CD4-positive, alpha-beta T cell (primary cell): ENCODE measurements around the gene ARID3A. TPM values are rescaled to one million over a fixed set of nuclear protein-coding genes. Genes with fewer than 3 reads are reported as not detected.

Source experiments
- ATAC-seq: fragments of 200-7000 bp; cut with Tn5 transposase; one replicate; pipeline ENCODE4 v1.10.0; 2022; ENCODE audit warnings: mild to moderate bottlenecking; ENCODE audit not compliant: poor library complexity
- CTCF ChIA-PET: fragments of 350-600 bp; sonication (Branson Sonifier 250); formaldehyde crosslinking; loops from one replicate; lab custom pipeline; 2021; ENCODE audit warnings: antibody characterized with exemption, inconsistent platforms; lab: Charles Lee
- POLR2A ChIA-PET: fragments of 350-600 bp; sonication (Branson Sonifier 250); formaldehyde crosslinking; loops from one replicate; lab custom pipeline; 2021; ENCODE audit warnings: antibody characterized with exemption, inconsistent platforms; lab: Charles Lee
- DNase-seq, 14 experiments: peaks; one replicate each; pipeline ENCODE4 v3.0.0-alpha.2; 2013 to 2020; ENCODE audit warnings: mixed read lengths in 2 of 14
- H3K27ac ChIP-seq, 2 donors: one replicate each; pipeline versions ENCODE4 v1.5.1 to v1.7.0; 2013; ENCODE audit warnings: low read length in 2 of 2, low read depth in 1 of 2, mild to moderate bottlenecking in 1 of 2
- H3K27me3 ChIP-seq, 2 experiments: 1 replicate in 1 of 2; 2 replicates in 1 of 2; pipeline versions ENCODE4 v1.6.1 to v1.7.0; 2013; ENCODE audit warnings: low read length in 2 of 2, control low read depth in 1 of 2, mild to moderate bottlenecking in 1 of 2, moderate library complexity in 1 of 2; ENCODE audit not compliant: insufficient read depth in 2 of 2, control insufficient read depth in 1 of 2
- H3K36me3 ChIP-seq: one replicate; pipeline ENCODE4 v1.6.1; 2013; ENCODE audit warnings: low read length, control low read depth; ENCODE audit not compliant: insufficient read depth
- H3K4me1 ChIP-seq: one replicate; pipeline ENCODE4 v1.6.1; 2013; ENCODE audit warnings: low read length, control low read depth; ENCODE audit not compliant: insufficient read depth
- H3K4me3 ChIP-seq: one replicate; pipeline ENCODE4 v1.5.1; 2013; ENCODE audit warnings: mild to moderate bottlenecking, low read length, moderate library complexity
- H3K9me3 ChIP-seq, 2 experiments: 1 replicate in 1 of 2; 2 replicates in 1 of 2; pipeline versions ENCODE4 v1.6.1 to v1.7.0; 2013; ENCODE audit warnings: low read length in 2 of 2, mild to moderate bottlenecking in 2 of 2, control low read depth in 1 of 2, moderate library complexity in 1 of 2; ENCODE audit not compliant: control insufficient read depth in 1 of 2, insufficient read depth in 1 of 2
- H3K27ac Mint-ChIP-seq: one replicate; pipeline ENCODE4 v1.8.0; 2020; ENCODE audit warnings: mixed read lengths
- H3K27me3 Mint-ChIP-seq: one replicate; pipeline ENCODE4 v1.8.0; 2021; ENCODE audit warnings: mixed read lengths
- H3K36me3 Mint-ChIP-seq: one replicate; pipeline ENCODE4 v1.8.0; 2021; ENCODE audit warnings: low read depth, mixed read lengths
- H3K4me1 Mint-ChIP-seq: one replicate; pipeline ENCODE4 v1.8.0; 2021; ENCODE audit warnings: low read depth, mixed read lengths
- H3K4me3 Mint-ChIP-seq: one replicate; pipeline ENCODE4 v1.8.0; 2020; ENCODE audit warnings: mild to moderate bottlenecking, mixed read lengths
- H3K9me3 Mint-ChIP-seq: one replicate; pipeline ENCODE4 v1.8.0; 2020; ENCODE audit warnings: mixed read lengths
- intact Hi-C, 2 experiments: fragments of 100-400 bp; cut with DNase I in 1 of 2; cut with micrococcal nuclease in 1 of 2; formaldehyde crosslinking; loops; one replicate each; pipeline versions ENCODE4 v1.15.1 to v1.9.0; 2023 to 2025; cut with DNase I, micrococcal nuclease
- total RNA-seq, 174 experiments: library from RNA in 2 of 174; stranded (reverse) in 2 of 174; gene quantifications; one replicate each; pipeline ENCODE4 v1.2.3 and lab custom pipeline; 2021 to 2026
- TF ChIP-seq, protein P1 (sequence below): fragments of 200-600 bp; IDR thresholded peaks from one replicate; pipeline ENCODE4 v1.8.0; 2022; ENCODE audit warnings: antibody characterized with exemption, mild to moderate bottlenecking

Gene ARID3A
- total RNA-seq, 2 experiments from 2014 or later, result 3.7 to 4.1 TPM

DNA sequence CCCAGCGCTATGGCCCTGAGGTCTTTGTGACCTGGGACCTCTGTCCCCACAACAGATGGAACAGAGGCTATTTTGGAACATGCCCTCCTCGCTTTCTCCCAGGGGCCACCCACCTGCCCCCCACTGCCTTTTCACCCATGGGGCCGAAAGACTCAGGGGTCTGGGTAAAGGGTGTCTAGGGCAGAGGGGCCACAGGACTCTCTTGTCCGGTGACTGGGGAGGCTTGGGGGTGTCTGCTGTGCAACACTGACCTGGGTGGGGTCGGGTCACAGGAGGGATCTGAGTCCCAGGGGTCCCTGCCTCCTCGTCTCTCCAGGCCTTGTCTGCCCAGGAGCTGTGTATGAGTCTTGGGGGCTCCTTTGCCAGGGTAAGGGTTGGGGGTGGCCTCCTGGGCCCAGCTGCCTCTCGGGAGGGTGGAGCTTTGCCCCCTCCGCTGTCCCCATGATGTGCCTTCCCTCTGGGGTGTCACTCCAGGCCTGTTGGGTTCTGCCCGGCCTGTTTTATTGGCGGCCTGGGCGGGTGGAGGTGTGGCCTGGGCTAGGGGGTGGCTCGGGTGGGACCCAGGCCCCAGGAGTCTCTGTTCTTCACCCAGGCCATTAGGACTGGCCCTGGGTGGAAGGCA is 2.1 kb downstream of the ARID3A start:
- ChIA-PET POLR2A (no interaction called here), CTCF (interaction anchor here (1.2 kb wide), 1 partner anchor 64 kb away, joined by 3 read pairs; no protein-coding TSS in a partner anchor)
- Histone ChIP-seq H3K9me3 (no peaks in the 10 kb centered on the region), H3K36me3 (no peaks in the 10 kb centered on the region), H3K27ac (no peak overlapping the region), H3K4me1 (peaks cover 46% of the 10 kb centered on the region), H3K4me3 (no peak overlapping the region), H3K27me3 (no peaks in the 10 kb centered on the region)
- intact Hi-C loops, result loop anchor here in 1 of 2 experiments (5.0 kb wide), 1 partner anchor 264 kb away; no protein-coding TSS in a partner anchor
- peaks cover 7% of the 10 kb centered on the region for H3K4me1 Mint-ChIP-seq
- TF ChIP-seq, protein P1, sequence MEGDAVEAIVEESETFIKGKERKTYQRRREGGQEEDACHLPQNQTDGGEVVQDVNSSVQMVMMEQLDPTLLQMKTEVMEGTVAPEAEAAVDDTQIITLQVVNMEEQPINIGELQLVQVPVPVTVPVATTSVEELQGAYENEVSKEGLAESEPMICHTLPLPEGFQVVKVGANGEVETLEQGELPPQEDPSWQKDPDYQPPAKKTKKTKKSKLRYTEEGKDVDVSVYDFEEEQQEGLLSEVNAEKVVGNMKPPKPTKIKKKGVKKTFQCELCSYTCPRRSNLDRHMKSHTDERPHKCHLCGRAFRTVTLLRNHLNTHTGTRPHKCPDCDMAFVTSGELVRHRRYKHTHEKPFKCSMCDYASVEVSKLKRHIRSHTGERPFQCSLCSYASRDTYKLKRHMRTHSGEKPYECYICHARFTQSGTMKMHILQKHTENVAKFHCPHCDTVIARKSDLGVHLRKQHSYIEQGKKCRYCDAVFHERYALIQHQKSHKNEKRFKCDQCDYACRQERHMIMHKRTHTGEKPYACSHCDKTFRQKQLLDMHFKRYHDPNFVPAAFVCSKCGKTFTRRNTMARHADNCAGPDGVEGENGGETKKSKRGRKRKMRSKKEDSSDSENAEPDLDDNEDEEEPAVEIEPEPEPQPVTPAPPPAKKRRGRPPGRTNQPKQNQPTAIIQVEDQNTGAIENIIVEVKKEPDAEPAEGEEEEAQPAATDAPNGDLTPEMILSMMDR, result no peak
- no peaks in the 10 kb centered on the region for H3K9me3 Mint-ChIP-seq
- H3K4me3 Mint-ChIP-seq, result peak overlapping the region; percentile 48
- H3K27ac Mint-ChIP-seq, result no peak overlapping the region
- ATAC-seq (no peak), DNase-seq (no peak)
- H3K27me3 Mint-ChIP-seq, result no peaks in the 10 kb centered on the region
- H3K36me3 Mint-ChIP-seq, result no peaks in the 10 kb centered on the region

GRCh38 chr19:928471-929202 is 2.8 kb downstream of the ARID3A start:
- DNase-seq, result no peak
- no peaks in the 10 kb centered on the region for H3K36me3 Mint-ChIP-seq
- ATAC-seq, result no peak
- H3K9me3 Mint-ChIP-seq, result no peaks in the 10 kb centered on the region
- H3K27ac Mint-ChIP-seq, result no peak overlapping the region
- CTCF ChIA-PET, result no interaction called here
- POLR2A ChIA-PET, result no interaction called here
- Histone ChIP-seq H3K4me3 (no peak overlapping the region), H3K27ac (no peak overlapping the region), H3K27me3 (no peaks in the 10 kb centered on the region), H3K36me3 (no peaks in the 10 kb centered on the region), H3K4me1 (peaks cover 53% of the 10 kb centered on the region), H3K9me3 (no peaks in the 10 kb centered on the region)
- H3K4me3 Mint-ChIP-seq, result peak overlapping the region; percentile 48
- no peaks in the 10 kb centered on the region for H3K27me3 Mint-ChIP-seq
- TF ChIP-seq, protein P1, result no peak
- intact Hi-C loops, result loop anchor here in 1 of 2 experiments (5.0 kb wide), 1 partner anchor 264 kb away; no protein-coding TSS in a partner anchor
- peaks cover 11% of the 10 kb centered on the region for H3K4me1 Mint-ChIP-seq

- ChIA-PET CTCF (no interaction called here), POLR2A (no interaction called here)
- no peaks in the 10 kb centered on the region for H3K27me3 ChIP-seq
- Mint-ChIP-seq H3K4me1 (peaks cover 14% of the 10 kb centered on the region), H3K9me3 (no peaks in the 10 kb centered on the region), H3K27me3 (no peaks in the 10 kb centered on the region), H3K36me3 (no peaks in the 10 kb centered on the region), H3K4me3 (no peak overlapping the region), H3K27ac (no peak overlapping the region)
- H3K27ac ChIP-seq, result no peak overlapping the region
- no peaks in the 10 kb centered on the region for H3K9me3 ChIP-seq
- no peak for ATAC-seq
- DNase-seq, result no peak
- no peaks in the 10 kb centered on the region for H3K36me3 ChIP-seq
- H3K4me1 ChIP-seq, result peaks cover 55% of the 10 kb centered on the region
- TF ChIP-seq, protein P1, result no peak
- H3K4me3 ChIP-seq, result no peak overlapping the region
- intact Hi-C loops, result loop anchor here in 1 of 2 experiments (5.0 kb wide), 1 partner anchor 263 kb away; no protein-coding TSS in a partner anchor
Measured at GRCh38 chr19:929203-929890, 3.5 kb downstream of the ARID3A start.
